HepG2 (cell line): Measurements from ENCODE around the gene FHIP1B. TPM values are rescaled to one million over a fixed set of nuclear protein-coding genes. Genes with fewer than 3 reads are reported as not detected.

Source experiments
- ATAC-seq: fragments of 200-7000 bp; cut with Tn5 transposase; 3 replicates; pipeline ENCODE4 v1.9.1; 2020; ENCODE audit warnings: mild to moderate bottlenecking, moderate library complexity
- BruUV-seq: library from RNA; stranded (reverse); fragments of 400-500 nt; replicated peaks from 2 replicates; lab custom pipeline; 2021; lab: Mats Ljungman, UMichigan
- CTCF ChIA-PET: fragments of 300-600 bp; formaldehyde crosslinking; extraction: SDS; loops from one replicate; lab custom pipeline; 2021; ENCODE audit warnings: low total read pairs, inconsistent platforms, low intra/inter-chr PET ratio; lab: Yijun Ruan, JAX
- POLR2A ChIA-PET: fragments of 350-600 bp; sonication (Branson Sonifier 250); formaldehyde crosslinking; loops from one replicate; lab custom pipeline; 2020; ENCODE audit warnings: antibody characterized with exemption, inconsistent platforms; lab: Yijun Ruan, JAX
- DNase-seq: peaks from one replicate; pipeline ENCODE4 v3.0.0-alpha.2; 2015; ENCODE audit warnings: low spot score
- FAIRE-seq: peaks from 3 replicates; lab custom pipeline; 2011; peaks lifted over from hg19 to GRCh38; lab: Jason Lieb, UNC
- H2AFZ ChIP-seq: one replicate; pipeline ENCODE4 v1.6.1; 2011; ENCODE audit warnings: low read length, inconsistent platforms
- H3K27ac ChIP-seq: fragments of 300-600 bp; 3 replicates; pipeline ENCODE4 v1.8.0; 2011; ENCODE audit warnings: mixed run types, mild to moderate bottlenecking, mixed read lengths, low read length, inconsistent platforms; ENCODE audit not compliant: insufficient read depth; ENCODE audit errors: extremely low read length
- H3K27me3 ChIP-seq, 2 experiments: fragments of 200-600 bp in 1 of 2; 2 replicates in 1 of 2; 3 replicates in 1 of 2; pipeline versions ENCODE4 v1.6.0 to v1.8.0; 2011; ENCODE audit warnings: low read length in 2 of 2, mild to moderate bottlenecking in 2 of 2, moderate library complexity in 2 of 2, inconsistent platforms in 1 of 2; ENCODE audit not compliant: insufficient read depth in 2 of 2, control insufficient read depth in 1 of 2
- H3K36me3 ChIP-seq, 2 experiments: fragments of 200-600 bp in 1 of 2; replicated peaks in 1 of 2; 2 replicates in 1 of 2; 3 replicates in 1 of 2; pipeline versions ENCODE4 v1.5.1 to v1.8.0; 2011; ENCODE audit warnings: low read length in 2 of 2, inconsistent platforms in 1 of 2; ENCODE audit not compliant: insufficient read depth in 2 of 2, control insufficient read depth in 1 of 2
- H3K4me1 ChIP-seq: 2 replicates; pipeline ENCODE4 v1.5.1; 2012; ENCODE audit warnings: low read length, inconsistent platforms; ENCODE audit not compliant: insufficient read depth
- H3K4me2 ChIP-seq: 2 replicates; pipeline ENCODE4 v1.6.0; 2011; ENCODE audit warnings: low read depth, low read length, inconsistent platforms
- H3K4me3 ChIP-seq, 3 experiments: fragments of 200-600 bp in 1 of 3; sonication (generic), shearing (Covaris generic) in 1 of 3; replicated peaks in 1 of 3; 2 replicates each; pipeline ENCODE4 v1.5.1; 2011 to 2016; ENCODE audit warnings: low read length in 3 of 3, inconsistent platforms in 2 of 3, low read depth in 2 of 3, mild to moderate bottlenecking in 2 of 3, control low read depth in 1 of 3, mixed read lengths in 1 of 3; ENCODE audit not compliant: insufficient read depth in 1 of 3
- H3K79me2 ChIP-seq: one replicate; pipeline ENCODE4 v1.6.1; 2011; ENCODE audit warnings: low read length, inconsistent platforms; ENCODE audit not compliant: insufficient read depth
- H3K9ac ChIP-seq: 2 replicates; pipeline ENCODE4 v1.6.0; 2011; ENCODE audit warnings: mild to moderate bottlenecking, low read depth, low read length, inconsistent platforms; ENCODE audit not compliant: insufficient read depth
- H3K9me3 ChIP-seq: 2 replicates; pipeline ENCODE4 v1.5.1; 2012; ENCODE audit warnings: mild to moderate bottlenecking, low read length
- H4K20me1 ChIP-seq: 2 replicates; pipeline ENCODE4 v1.6.0; 2011; ENCODE audit warnings: inconsistent platforms, mild to moderate bottlenecking, low read length, moderate library complexity; ENCODE audit not compliant: insufficient read depth
- FOXK1 ChIP-seq: sonication (generic); formaldehyde crosslinking; IDR thresholded peaks from 2 replicates; pipeline ENCODE4 v1.4.0; 2020; ENCODE audit warnings: low read depth, missing genetic modification reagents, borderline replicate concordance
- PRMT3 ChIP-seq: sonication (generic); formaldehyde crosslinking; IDR thresholded peaks from 2 replicates; pipeline ENCODE4 v1.8.1; 2022; ENCODE audit warnings: low read depth, mild to moderate bottlenecking, moderate library complexity, missing genetic modification reagents, borderline replicate concordance
- RXRB ChIP-seq: IDR thresholded peaks from 2 replicates; pipeline ENCODE4 v1.6.1; 2016; ENCODE audit warnings: borderline replicate concordance, missing genetic modification reagents, missing compliant biosample characterization
- SP5 ChIP-seq: IDR thresholded peaks from 2 replicates; pipeline ENCODE4 v1.6.1; 2016; ENCODE audit warnings: low read depth, borderline replicate concordance
- ZNF230 ChIP-seq: sonication (generic); formaldehyde crosslinking; IDR thresholded peaks from 2 replicates; pipeline ENCODE4 v1.4.0; 2020; ENCODE audit warnings: mild to moderate bottlenecking, missing genetic modification reagents
- ZNF670 ChIP-seq: sonication (generic); formaldehyde crosslinking; IDR thresholded peaks from 2 replicates; pipeline ENCODE4 v1.8.0; 2022; ENCODE audit warnings: mild to moderate bottlenecking, missing genetic modification reagents, borderline replicate concordance
- ZSCAN25 ChIP-seq: sonication (generic); formaldehyde crosslinking; IDR thresholded peaks from 2 replicates; pipeline ENCODE4 v1.8.0; 2022; ENCODE audit warnings: mild to moderate bottlenecking, missing genetic modification reagents
- WGBS: methylation state at CpG from one replicate; pipeline ENCODE4 v1.1.6; 2017; ENCODE audit warnings: low lambda C conversion rate; 5-methylcytosine and 5-hydroxymethylcytosine counted together
- in situ Hi-C: cut with HindIII; loops from 2 replicates; pipeline ENCODE4 v1.10.0; 2017; ENCODE audit warnings: low pct_unique_long_range_greater_than_20kb; ENCODE audit not compliant: extremely low pct_ligation_motif_present
- intact Hi-C: fragments of 100-400 bp; cut with micrococcal nuclease; formaldehyde crosslinking; loops from one replicate; pipeline ENCODE4 v1.10.0; 2022; ENCODE audit not compliant: unreplicated experiment
- polyA plus RNA-seq, 8 experiments: library from polyadenylated mRNA; depleted of rRNA in 3 of 8; stranded (reverse) in 7 of 8; unstranded in 1 of 8; fragments of >200 nt; fragmentation: Illumina TruSeq in 4 of 8; extraction: Trizol in 4 of 8; gene quantifications; 2 replicates each; pipeline versions ENCODE4 v1.2.1 to v1.2.3, GENCODE V29; 2011 to 2016; ENCODE audit warnings: low read depth in 4 of 8, missing spikeins in 1 of 8, mixed read lengths in 1 of 8; ENCODE audit not compliant: insufficient read depth in 1 of 8
- total RNA-seq, 5 experiments: library from RNA; depleted of rRNA; stranded (reverse); fragments of >200 nt; fragmentation: Illumina TruSeq; extraction: Trizol; gene quantifications; 2 replicates each; pipeline ENCODE4 v1.2.3, GENCODE V29; 2016; ENCODE audit warnings: low read depth in 1 of 5
- TF ChIP-seq, protein P1 (sequence below): sonication (generic); formaldehyde crosslinking; IDR thresholded peaks from 2 replicates; pipeline ENCODE4 v1.9.0; 2022; ENCODE audit warnings: low read depth, missing genetic modification reagents
- TF ChIP-seq, protein P2 (sequence below): sonication (generic); formaldehyde crosslinking; IDR thresholded peaks from 2 replicates; pipeline ENCODE4 v1.4.0; 2020; ENCODE audit warnings: missing genetic modification reagents
- TF ChIP-seq, protein P3 (sequence below): IDR thresholded peaks from 2 replicates; pipeline ENCODE4 v1.6.1; 2016
- TF ChIP-seq, protein P4 (sequence below): conservative IDR thresholded peaks from 2 replicates; pipeline ENCODE4 v1.6.1; 2018; ENCODE audit warnings: missing genetic modification reagents
- TF ChIP-seq, protein P5 (sequence below): fragments of 450-650 bp; IDR thresholded peaks from 2 replicates; pipeline ENCODE4 v1.6.1; 2017; ENCODE audit warnings: mild to moderate bottlenecking

Gene FHIP1B
- total and polyA plus RNA-seq, 2 of the 13 experiments (the other 11 are each of a cell fraction or from before 2014, with no cell fraction given), result 14.1 to 18.6 TPM

DNA sequence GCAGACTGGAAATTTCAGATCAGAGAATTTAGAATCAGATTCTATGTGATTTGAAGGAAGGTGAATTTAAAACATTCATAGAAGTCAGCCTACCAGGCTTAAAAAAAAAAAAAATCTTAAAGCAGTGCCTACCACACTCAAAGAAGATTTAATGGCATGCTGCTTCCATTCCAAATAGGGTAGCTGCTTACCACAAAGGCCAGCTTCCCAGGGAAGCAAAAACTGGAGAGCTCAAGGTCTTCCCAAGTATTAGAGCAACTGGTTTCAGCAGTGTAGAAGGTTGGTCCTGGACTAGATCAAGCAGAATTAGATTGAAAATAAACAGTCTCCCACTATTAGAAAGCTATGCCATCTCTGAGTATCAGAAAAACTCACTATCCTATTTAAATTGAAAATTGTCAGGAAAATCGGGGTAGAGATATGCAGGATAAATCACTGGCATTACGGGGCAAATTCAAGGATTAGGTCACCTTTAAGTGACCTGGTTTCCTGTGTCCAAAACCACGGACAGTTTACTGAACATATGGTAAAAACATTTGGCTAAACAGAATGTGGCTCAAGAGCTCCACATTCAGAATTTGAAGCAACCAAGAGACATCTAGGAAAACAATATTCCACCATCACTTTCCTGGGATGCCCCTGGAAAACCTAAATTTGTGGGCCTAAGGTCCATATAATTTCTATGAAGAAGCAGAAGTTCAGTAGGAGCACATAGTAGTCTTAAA lies 27.8 kb downstream of the FHIP1B start (continued):
- TF ChIP-seq, protein P1, sequence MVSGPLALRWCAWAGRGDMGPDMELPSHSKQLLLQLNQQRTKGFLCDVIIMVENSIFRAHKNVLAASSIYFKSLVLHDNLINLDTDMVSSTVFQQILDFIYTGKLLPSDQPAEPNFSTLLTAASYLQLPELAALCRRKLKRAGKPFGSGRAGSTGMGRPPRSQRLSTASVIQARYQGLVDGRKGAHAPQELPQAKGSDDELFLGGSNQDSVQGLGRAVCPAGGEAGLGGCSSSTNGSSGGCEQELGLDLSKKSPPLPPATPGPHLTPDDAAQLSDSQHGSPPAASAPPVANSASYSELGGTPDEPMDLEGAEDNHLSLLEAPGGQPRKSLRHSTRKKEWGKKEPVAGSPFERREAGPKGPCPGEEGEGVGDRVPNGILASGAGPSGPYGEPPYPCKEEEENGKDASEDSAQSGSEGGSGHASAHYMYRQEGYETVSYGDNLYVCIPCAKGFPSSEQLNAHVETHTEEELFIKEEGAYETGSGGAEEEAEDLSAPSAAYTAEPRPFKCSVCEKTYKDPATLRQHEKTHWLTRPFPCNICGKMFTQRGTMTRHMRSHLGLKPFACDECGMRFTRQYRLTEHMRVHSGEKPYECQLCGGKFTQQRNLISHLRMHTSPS (CRISPR knock-in tag), result no peak

DNA sequence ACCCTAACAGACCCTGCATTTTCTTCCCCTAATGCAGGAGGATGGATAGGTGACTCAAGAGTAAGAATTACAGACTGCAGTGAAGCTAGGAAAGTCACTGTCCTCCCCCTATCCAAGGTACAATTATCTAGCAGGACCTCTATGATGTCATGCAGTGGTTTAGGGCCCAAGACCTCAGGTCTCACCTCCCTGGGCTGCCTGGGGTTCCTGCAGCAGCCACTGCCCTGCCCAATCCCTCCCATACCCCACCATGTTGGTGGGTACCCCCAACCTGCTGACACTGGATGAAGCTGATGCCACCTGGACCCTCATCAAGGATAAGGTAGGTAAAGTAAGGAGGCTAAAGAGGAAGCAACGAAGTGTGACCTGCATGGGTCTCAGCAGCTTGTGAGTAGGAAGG lies 29.1 kb downstream of the FHIP1B start, which contains the start of gene C11orf42:
Gene C11orf42 (plus strand): TSS at position 192 of the 400 bp plus-strand sequence. CDS start 59 bp downstream, at position 251.
- Histone ChIP-seq H3K27ac (no peak within 1 kb of the TSS), H3K4me1 (no peaks in the 10 kb centered on the region), H3K9me3 (no peaks in the 10 kb centered on the region), H3K9ac (no peak within 1 kb of the TSS), H3K27me3 (no peaks in the 10 kb centered on the region), H3K36me3 (0 out of 5 replicates have a peak, but pooled peaks cover 0 to 9% of the 10 kb centered on the region in 2 experiments), H3K4me2 (no peak within 1 kb of the TSS), H2AFZ (no peak within 1 kb of the TSS), H4K20me1 (no peaks in the 10 kb centered on the region), H3K79me2 (no peaks in the 10 kb centered on the region), H3K4me3 (no peak within 1 kb of the TSS)
- no peak for DNase-seq
- intact Hi-C loops (no loop called here), in situ Hi-C loops (no loop called here)
- 95% methylated on average over 1 of the region's 1 CpG for WGBS
- ATAC-seq, result no peak
- FAIRE-seq, result no peak
- ChIA-PET POLR2A (no interaction called here), CTCF (no interaction called here)
- BruUV-seq, result no TSS peak
- TF ChIP-seq, protein P2, sequence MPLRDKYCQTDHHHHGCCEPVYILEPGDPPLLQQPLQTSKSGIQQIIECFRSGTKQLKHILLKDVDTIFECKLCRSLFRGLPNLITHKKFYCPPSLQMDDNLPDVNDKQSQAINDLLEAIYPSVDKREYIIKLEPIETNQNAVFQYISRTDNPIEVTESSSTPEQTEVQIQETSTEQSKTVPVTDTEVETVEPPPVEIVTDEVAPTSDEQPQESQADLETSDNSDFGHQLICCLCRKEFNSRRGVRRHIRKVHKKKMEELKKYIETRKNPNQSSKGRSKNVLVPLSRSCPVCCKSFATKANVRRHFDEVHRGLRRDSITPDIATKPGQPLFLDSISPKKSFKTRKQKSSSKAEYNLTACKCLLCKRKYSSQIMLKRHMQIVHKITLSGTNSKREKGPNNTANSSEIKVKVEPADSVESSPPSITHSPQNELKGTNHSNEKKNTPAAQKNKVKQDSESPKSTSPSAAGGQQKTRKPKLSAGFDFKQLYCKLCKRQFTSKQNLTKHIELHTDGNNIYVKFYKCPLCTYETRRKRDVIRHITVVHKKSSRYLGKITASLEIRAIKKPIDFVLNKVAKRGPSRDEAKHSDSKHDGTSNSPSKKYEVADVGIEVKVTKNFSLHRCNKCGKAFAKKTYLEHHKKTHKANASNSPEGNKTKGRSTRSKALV (CRISPR knock-in tag), result no peak
- TF ChIP-seq PRMT3 (CRISPR knock-in tag) (no peak), RXRB (no peak), ZNF230 (no peak), ZNF670 (CRISPR knock-in tag) (no peak), ZSCAN25 (CRISPR knock-in tag) (no peak), SP5 (no peak), FOXK1 (CRISPR knock-in tag) (no peak)
- TF ChIP-seq, protein P3, sequence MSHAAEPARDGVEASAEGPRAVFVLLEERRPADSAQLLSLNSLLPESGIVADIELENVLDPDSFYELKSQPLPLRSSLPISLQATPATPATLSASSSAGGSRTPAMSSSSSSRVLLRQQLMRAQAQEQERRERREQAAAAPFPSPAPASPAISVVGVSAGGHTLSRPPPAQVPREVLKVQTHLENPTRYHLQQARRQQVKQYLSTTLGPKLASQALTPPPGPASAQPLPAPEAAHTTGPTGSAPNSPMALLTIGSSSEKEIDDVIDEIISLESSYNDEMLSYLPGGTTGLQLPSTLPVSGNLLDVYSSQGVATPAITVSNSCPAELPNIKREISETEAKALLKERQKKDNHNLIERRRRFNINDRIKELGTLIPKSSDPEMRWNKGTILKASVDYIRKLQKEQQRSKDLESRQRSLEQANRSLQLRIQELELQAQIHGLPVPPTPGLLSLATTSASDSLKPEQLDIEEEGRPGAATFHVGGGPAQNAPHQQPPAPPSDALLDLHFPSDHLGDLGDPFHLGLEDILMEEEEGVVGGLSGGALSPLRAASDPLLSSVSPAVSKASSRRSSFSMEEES (CRISPR knock-in tag), result no peak
- TF ChIP-seq, protein P4, sequence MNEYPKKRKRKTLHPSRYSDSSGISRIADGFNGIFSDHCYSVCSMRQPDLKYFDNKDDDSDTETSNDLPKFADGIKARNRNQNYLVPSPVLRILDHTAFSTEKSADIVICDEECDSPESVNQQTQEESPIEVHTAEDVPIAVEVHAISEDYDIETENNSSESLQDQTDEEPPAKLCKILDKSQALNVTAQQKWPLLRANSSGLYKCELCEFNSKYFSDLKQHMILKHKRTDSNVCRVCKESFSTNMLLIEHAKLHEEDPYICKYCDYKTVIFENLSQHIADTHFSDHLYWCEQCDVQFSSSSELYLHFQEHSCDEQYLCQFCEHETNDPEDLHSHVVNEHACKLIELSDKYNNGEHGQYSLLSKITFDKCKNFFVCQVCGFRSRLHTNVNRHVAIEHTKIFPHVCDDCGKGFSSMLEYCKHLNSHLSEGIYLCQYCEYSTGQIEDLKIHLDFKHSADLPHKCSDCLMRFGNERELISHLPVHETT (CRISPR knock-in tag), result no peak
- TF ChIP-seq, protein P5, sequence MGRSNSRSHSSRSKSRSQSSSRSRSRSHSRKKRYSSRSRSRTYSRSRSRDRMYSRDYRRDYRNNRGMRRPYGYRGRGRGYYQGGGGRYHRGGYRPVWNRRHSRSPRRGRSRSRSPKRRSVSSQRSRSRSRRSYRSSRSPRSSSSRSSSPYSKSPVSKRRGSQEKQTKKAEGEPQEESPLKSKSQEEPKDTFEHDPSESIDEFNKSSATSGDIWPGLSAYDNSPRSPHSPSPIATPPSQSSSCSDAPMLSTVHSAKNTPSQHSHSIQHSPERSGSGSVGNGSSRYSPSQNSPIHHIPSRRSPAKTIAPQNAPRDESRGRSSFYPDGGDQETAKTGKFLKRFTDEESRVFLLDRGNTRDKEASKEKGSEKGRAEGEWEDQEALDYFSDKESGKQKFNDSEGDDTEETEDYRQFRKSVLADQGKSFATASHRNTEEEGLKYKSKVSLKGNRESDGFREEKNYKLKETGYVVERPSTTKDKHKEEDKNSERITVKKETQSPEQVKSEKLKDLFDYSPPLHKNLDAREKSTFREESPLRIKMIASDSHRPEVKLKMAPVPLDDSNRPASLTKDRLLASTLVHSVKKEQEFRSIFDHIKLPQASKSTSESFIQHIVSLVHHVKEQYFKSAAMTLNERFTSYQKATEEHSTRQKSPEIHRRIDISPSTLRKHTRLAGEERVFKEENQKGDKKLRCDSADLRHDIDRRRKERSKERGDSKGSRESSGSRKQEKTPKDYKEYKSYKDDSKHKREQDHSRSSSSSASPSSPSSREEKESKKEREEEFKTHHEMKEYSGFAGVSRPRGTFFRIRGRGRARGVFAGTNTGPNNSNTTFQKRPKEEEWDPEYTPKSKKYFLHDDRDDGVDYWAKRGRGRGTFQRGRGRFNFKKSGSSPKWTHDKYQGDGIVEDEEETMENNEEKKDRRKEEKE, result no peak
